Activated naive CD4-positive, alpha-beta T cell treated with anti-CD3 and anti-CD28 coated beads, Interleukin-2, amount 50 U/mL, for 72 hours (primary cell): Measurements from ENCODE around the gene SH2B2. TPM values are rescaled to one million over a fixed set of nuclear protein-coding genes. Genes with fewer than 3 reads are reported as not detected.
A peak's percentile ranks its signal among the peaks of the same experiment; 100 is the strongest.

ENCODE experiments used
- ATAC-seq, 2 donors: fragments of 150-1000 bp; cut with Tn5 transposase; 2 replicates each; pipeline ENCODE4 v1.10.0; 2021; ENCODE audit warnings: mild to moderate bottlenecking in 2 of 2, moderate library complexity in 2 of 2
- DNase-seq, 2 donors: peaks; one replicate each; pipeline ENCODE4 v3.0.0; 2021 to 2022; ENCODE audit warnings: low spot score in 2 of 2
- H3K27ac Mint-ChIP-seq, 2 donors: one replicate each; pipeline ENCODE4 v1.8.0; 2022; ENCODE audit warnings: mild to moderate bottlenecking in 2 of 2, mixed read lengths in 2 of 2
- H3K36me3 Mint-ChIP-seq, 2 donors: one replicate each; pipeline ENCODE4 v1.8.0; 2022; ENCODE audit warnings: mixed read lengths in 2 of 2
- H3K9me3 Mint-ChIP-seq, 2 donors: one replicate each; pipeline ENCODE4 v1.8.0; 2022; ENCODE audit warnings: mixed read lengths in 2 of 2
- total RNA-seq, 2 donors: library from RNA; stranded (reverse); gene quantifications; one replicate each; pipeline ENCODE4 v1.2.3, GENCODE V29; 2022

The SH2B2 gene
- total RNA-seq, result 1 to 10 TPM in 1 of 2 donors, under 1 TPM in 1; 0.84 to 6.3 TPM

GRCh38 chr7:102286237-102287110, at the start of gene SH2B2:
SH2B2 (plus strand) TSS chr7:102286868; CDS start chr7:102300551, 13,683 bp downstream.
- H3K36me3 Mint-ChIP-seq, result no peaks in the 10 kb centered on the region
- no peaks in the 10 kb centered on the region for H3K9me3 Mint-ChIP-seq
- no peak within 1 kb of the TSS for H3K27ac Mint-ChIP-seq
- ATAC-seq (peak; percentile 50 to 63), DNase-seq (peak in 1 of 2 donors; percentile 43)

GRCh38 chr7:102239206-102239820, 47.4 kb upstream of the SH2B2 start:
- Mint-ChIP-seq H3K9me3 (no peaks in the 10 kb centered on the region), H3K27ac (peak overlapping the region in 1 of 2 donors; percentile 60), H3K36me3 (no peaks in the 10 kb centered on the region)
- ATAC-seq (no peak), DNase-seq (no peak)

- H3K9me3 Mint-ChIP-seq, result no peaks in the 10 kb centered on the region
- H3K36me3 Mint-ChIP-seq, result no peaks in the 10 kb centered on the region
- no peak for DNase-seq
- no peak overlapping the region for H3K27ac Mint-ChIP-seq
- no peak for ATAC-seq
Observed at GRCh38 chr7:102241431-102241830, 45.2 kb upstream of the SH2B2 start.

DNA sequence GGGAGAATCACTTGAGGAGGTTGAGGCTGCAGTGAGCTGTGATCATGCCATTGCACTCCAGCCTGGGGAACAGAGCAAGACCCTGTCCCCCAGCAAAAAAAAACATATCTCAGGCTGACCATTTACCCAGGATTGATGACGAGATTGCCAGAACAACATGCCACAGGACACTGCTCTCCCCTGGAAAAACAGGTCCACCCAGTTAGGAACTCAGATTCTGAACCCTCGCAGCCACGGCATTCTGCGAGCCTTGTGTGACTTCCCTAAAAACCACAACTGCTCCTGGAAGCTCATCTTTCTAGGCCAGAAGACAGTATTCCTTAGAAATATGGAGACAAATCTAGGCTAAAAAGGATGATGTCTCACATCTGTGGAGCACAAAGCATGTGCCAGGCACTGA, 42.1 kb upstream of the SH2B2 start:
- no peak for ATAC-seq
- Mint-ChIP-seq H3K27ac (no peak overlapping the region), H3K36me3 (no peaks in the 10 kb centered on the region), H3K9me3 (no peaks in the 10 kb centered on the region)
- DNase-seq, result no peak

- H3K27ac Mint-ChIP-seq, result no peak overlapping the region
- no peak for ATAC-seq
- DNase-seq, result no peak
- H3K36me3 Mint-ChIP-seq, result no peaks in the 10 kb centered on the region
- H3K9me3 Mint-ChIP-seq, result no peaks in the 10 kb centered on the region
Observed at GRCh38 chr7:102248081-102248455, 38.6 kb upstream of the SH2B2 start.

GRCh38 chr7:102248456-102249395, 37.9 kb upstream of the SH2B2 start:
- DNase-seq, result no peak
- no peak overlapping the region for H3K27ac Mint-ChIP-seq
- no peaks in the 10 kb centered on the region for H3K36me3 Mint-ChIP-seq
- ATAC-seq, result no peak
- H3K9me3 Mint-ChIP-seq, result no peaks in the 10 kb centered on the region

DNA sequence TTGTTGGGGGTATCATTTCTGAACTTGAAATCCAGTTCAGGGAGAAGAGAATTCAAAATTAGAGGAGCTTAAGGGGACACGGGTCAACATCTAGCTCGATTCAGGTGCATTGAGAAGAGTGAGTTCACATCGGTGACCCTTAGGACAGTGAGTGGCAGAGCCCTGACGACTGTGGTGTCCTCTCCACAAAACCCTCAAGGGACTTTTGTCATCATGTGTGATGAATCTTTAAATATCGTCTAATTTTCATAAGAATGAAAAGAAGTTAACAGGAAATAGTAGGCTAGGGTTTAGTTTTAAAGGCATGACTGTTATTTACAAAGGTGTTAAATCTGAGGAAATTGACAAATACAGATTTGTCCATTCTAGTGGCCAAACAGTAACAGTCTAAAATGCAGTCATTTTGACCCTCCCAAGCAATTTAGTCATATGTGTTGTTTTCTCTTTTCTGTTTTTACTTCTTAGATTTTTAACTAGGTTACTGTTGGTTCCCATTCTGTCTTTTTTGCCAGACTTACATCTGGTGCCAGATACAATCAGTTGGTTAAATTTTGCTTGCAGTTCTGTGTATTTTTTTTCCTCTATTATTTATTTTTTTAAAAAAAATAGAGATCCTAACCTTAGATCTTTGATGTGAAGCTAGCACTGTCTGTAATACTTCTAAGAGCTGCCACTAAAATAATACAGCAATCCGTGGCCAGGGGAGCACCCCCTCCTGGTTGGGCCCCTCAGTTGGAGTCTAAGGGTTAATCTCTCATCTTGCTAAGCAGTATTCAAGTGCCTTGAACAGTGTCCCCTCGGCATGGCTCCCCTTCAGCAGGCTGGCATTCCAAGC, 34.9 kb upstream of the SH2B2 start:
- DNase-seq (no peak), ATAC-seq (no peak)
- Mint-ChIP-seq H3K27ac (no peak overlapping the region), H3K9me3 (no peaks in the 10 kb centered on the region), H3K36me3 (no peaks in the 10 kb centered on the region)

DNA sequence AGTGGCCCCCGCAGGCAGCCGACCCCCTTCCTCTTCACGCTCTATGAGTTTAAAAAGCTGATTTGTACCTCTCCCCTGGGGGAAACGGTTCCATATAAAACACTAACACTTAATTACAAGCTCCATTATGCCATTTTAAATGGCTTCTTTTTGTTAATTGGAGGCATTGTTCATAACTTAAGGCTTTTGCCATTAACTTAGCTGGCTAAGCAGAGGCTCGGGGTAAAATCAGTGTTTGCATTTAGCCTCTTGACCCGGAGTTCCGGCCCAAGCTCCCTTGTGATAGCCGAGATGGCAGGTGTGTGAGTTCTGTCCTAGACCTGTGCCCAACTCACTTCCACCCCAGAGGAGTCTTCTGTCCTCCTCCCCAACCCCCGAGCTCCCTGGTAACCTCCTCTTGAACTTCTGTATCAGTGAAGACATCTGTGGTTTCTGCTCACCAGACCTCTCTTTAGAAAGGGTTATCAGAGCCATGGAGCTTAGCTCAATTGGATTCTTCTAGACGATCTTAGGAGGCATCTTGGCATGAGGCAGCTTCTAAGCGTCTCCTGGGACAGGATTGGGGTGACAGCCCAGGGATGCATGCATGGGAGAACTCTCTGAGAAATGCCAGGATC, 34.2 kb upstream of the SH2B2 start:
- no peak overlapping the region for H3K27ac Mint-ChIP-seq
- ATAC-seq (no peak), DNase-seq (no peak)
- H3K9me3 Mint-ChIP-seq, result no peaks in the 10 kb centered on the region
- H3K36me3 Mint-ChIP-seq, result no peaks in the 10 kb centered on the region

GRCh38 chr7:102253066-102253972, 33.3 kb upstream of the SH2B2 start:
- H3K36me3 Mint-ChIP-seq, result no peaks in the 10 kb centered on the region
- ATAC-seq (no peak), DNase-seq (no peak)
- peak overlapping the region in 1 of 2 donors; percentile 85 for H3K27ac Mint-ChIP-seq
- no peaks in the 10 kb centered on the region for H3K9me3 Mint-ChIP-seq

GRCh38 chr7:102253973-102254370, 32.7 kb upstream of the SH2B2 start:
- no peak for ATAC-seq
- H3K27ac Mint-ChIP-seq, result peak overlapping the region in 1 of 2 donors; percentile 85
- no peaks in the 10 kb centered on the region for H3K9me3 Mint-ChIP-seq
- DNase-seq, result no peak
- no peaks in the 10 kb centered on the region for H3K36me3 Mint-ChIP-seq

GRCh38 chr7:102254521-102254920, 32.1 kb upstream of the SH2B2 start:
- H3K36me3 Mint-ChIP-seq, result no peaks in the 10 kb centered on the region
- H3K9me3 Mint-ChIP-seq, result no peaks in the 10 kb centered on the region
- H3K27ac Mint-ChIP-seq, result peak overlapping the region in 1 of 2 donors; percentile 85
- ATAC-seq (no peak), DNase-seq (no peak)

DNA sequence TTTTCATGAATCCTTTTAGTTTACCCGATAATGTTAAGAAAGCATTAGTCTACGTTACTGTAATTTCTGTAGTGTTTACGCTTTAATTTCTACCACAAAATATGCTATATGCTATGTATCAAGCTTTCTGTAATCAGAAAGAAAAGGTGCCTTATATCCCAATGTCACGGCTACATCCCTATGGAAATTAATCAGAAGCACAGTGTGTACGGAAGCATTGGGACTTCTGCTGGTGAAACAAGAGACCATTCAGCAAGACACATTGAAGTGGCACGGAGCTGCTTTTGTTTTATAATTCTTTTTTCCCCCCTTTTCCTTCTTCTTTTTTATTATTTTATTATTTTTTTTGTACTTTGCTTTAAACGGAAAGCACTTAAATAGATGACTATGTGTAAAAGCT, 31.2 kb upstream of the SH2B2 start:
- ATAC-seq (no peak), DNase-seq (no peak)
- Mint-ChIP-seq H3K9me3 (no peaks in the 10 kb centered on the region), H3K36me3 (no peaks in the 10 kb centered on the region), H3K27ac (no peak overlapping the region)

GRCh38 chr7:102255916-102256315, 30.8 kb upstream of the SH2B2 start:
- ATAC-seq (no peak), DNase-seq (no peak)
- Mint-ChIP-seq H3K9me3 (no peaks in the 10 kb centered on the region), H3K27ac (no peak overlapping the region), H3K36me3 (no peaks in the 10 kb centered on the region)

GRCh38 chr7:102258073-102258748, 28.5 kb upstream of the SH2B2 start:
- ATAC-seq, result no peak
- Mint-ChIP-seq H3K27ac (no peak overlapping the region), H3K9me3 (no peaks in the 10 kb centered on the region), H3K36me3 (no peaks in the 10 kb centered on the region)
- no peak for DNase-seq
